ENCODE results near the gene SAFB. TPM values are rescaled to one million over a fixed set of nuclear protein-coding genes. Genes with fewer than 3 reads are reported as not detected.
A peak's percentile ranks its signal among the peaks of the same experiment; 100 is the strongest.

SAFB gene
- total RNA-seq, 1 experiment from 2014 or later, result 171 TPM

DNA sequence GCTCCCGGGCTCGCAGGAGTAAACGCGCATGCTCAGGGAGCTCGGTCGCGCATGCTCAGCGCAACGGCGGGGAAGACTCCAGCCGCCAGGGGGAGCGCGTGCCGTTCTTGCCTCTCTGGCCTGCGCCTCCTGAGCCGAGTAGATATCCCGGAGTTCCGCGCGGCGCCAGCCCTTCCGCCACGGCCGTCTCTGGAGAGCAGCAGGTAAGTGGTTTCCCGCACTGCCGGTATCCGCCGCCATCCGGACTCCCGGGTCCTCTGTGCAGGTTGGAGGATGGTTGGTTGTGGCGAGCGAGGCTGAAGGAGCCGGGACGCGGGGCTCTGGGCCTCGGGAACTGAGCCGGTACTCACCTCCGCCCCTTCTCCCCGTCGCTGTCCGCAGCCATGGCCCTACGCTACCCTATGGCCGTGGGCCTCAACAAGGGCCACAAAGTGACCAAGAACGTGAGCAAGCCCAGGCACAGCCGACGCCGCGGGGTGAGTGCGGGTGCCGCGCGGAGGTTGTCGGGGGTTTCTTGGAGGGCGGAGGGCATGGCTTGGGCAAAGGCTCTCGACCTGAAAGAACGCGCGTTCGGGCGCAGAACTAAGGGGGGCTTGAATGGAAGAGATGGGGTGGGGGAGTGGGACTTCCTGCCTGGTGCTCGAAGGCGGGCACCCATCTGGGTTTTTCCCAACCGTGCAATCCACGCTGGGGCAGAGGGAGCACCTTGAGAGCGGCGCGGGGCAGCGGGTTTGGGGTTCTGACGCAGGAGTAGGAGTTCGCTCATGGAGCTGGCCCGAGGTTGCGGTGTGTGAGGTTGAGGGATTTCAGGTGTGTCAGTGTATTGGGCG is 67.5 kb downstream of the SAFB start, which contains the start of gene RPL36:
RPL36 (plus strand) TSS at position 171 of the 830 bp plus-strand sequence; CDS start at position 384, 213 bp downstream.
- Histone ChIP-seq H3K36me3 (ENCODE audit: insufficient read depth, low read length, poor library complexity, severe bottlenecking) (peaks cover 43% of the 10 kb centered on the region), H3K27me3 (replicated peaks; ENCODE audit: insufficient read depth, low read depth, low read length, poor library complexity) (no peaks in the 10 kb centered on the region), H3K4me3 (ENCODE audit: low read depth, low read length, poor library complexity, severe bottlenecking) (peak within 1 kb of the TSS; percentile 92), H3K9me3 (ENCODE audit: low read depth, low read length, poor library complexity, severe bottlenecking) (no peaks in the 10 kb centered on the region), H3K4me1 (ENCODE audit: insufficient read depth, low read length, poor library complexity, severe bottlenecking) (peaks cover 8% of the 10 kb centered on the region), H3K27ac (ENCODE audit: low read depth, low read length, poor library complexity, severe bottlenecking) (peak within 1 kb of the TSS; percentile 96)
- no TSS peak for BruUV-seq (replicated peaks)
- intact Hi-C loops (cut with micrococcal nuclease; ENCODE audit: unreplicated experiment), result no loop called here
- TF ChIP-seq, protein P1, sequence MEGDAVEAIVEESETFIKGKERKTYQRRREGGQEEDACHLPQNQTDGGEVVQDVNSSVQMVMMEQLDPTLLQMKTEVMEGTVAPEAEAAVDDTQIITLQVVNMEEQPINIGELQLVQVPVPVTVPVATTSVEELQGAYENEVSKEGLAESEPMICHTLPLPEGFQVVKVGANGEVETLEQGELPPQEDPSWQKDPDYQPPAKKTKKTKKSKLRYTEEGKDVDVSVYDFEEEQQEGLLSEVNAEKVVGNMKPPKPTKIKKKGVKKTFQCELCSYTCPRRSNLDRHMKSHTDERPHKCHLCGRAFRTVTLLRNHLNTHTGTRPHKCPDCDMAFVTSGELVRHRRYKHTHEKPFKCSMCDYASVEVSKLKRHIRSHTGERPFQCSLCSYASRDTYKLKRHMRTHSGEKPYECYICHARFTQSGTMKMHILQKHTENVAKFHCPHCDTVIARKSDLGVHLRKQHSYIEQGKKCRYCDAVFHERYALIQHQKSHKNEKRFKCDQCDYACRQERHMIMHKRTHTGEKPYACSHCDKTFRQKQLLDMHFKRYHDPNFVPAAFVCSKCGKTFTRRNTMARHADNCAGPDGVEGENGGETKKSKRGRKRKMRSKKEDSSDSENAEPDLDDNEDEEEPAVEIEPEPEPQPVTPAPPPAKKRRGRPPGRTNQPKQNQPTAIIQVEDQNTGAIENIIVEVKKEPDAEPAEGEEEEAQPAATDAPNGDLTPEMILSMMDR (conservative IDR thresholded peaks at IDR 0.05; ENCODE audit: low read depth, low read length), result peak; percentile 99
- no peak for TF ChIP-seq EZH2 (IDR thresholded peaks at IDR 0.05; ENCODE audit: borderline replicate concordance, low read depth, low read length, poor library complexity, severe bottlenecking)
- CTCF ChIA-PET, result interaction anchor here (0.6 to 1.2 kb wide), 4 partner anchors 28 to 114 kb away, joined by 3 to 4 read pairs (median 4); partner anchors contain the start of genes CATSPERD and LONP1
- peak; percentile 98 for DNase-seq (ENCODE audit: low spot score)
- POLR2A ChIA-PET (ENCODE audit: low non-redundant PET), result interaction anchor here (2.4 kb wide), 1 partner anchor 28 kb away, joined by 7 read pairs; no protein-coding TSS in a partner anchor

DNA sequence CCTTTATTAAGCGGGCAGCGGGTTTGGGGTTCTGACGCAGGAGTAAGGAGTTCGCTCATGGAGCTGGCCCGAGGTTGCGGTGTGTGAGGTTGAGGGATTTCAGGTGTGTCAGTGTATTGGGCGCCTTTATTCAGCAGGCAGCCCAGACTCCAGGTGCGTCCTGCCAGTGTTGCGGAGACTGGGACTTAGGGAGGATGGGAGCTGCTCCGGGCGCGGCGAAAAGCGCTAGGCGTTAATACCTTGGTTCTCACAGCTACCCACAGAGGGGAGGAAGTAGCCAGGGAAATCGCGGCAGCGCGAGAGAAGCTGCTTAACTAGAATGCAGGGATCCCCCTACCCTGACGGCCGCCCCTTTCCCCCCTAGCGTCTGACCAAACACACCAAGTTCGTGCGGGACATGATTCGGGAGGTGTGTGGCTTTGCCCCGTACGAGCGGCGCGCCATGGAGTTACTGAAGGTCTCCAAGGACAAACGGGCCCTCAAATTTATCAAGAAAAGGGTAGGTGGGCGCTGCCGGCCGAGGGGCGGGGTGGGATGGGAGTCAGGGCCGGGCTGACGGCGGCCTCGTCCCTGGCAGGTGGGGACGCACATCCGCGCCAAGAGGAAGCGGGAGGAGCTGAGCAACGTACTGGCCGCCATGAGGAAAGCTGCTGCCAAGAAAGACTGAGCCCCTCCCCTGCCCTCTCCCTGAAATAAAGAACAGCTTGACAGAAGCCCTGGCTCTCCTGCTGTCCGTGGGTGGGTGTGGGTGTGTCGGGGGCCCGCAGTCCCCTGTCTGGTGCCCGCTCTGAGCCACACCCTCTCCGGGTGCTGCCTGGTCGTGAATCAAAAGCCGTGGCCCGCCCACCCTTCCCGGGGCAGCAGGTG is 68.3 kb downstream of the SAFB start:
- Histone ChIP-seq H3K36me3 (ENCODE audit: insufficient read depth, low read length, poor library complexity, severe bottlenecking) (peaks cover 52% of the 10 kb centered on the region), H3K27me3 (replicated peaks; ENCODE audit: insufficient read depth, low read depth, low read length, poor library complexity) (no peaks in the 10 kb centered on the region), H3K4me1 (ENCODE audit: insufficient read depth, low read length, poor library complexity, severe bottlenecking) (peaks cover 8% of the 10 kb centered on the region), H3K27ac (ENCODE audit: low read depth, low read length, poor library complexity, severe bottlenecking) (peak overlapping the region; percentile 96), H3K9me3 (ENCODE audit: low read depth, low read length, poor library complexity, severe bottlenecking) (no peaks in the 10 kb centered on the region), H3K4me3 (ENCODE audit: low read depth, low read length, poor library complexity, severe bottlenecking) (peak overlapping the region; percentile 92)
- intact Hi-C loops (cut with micrococcal nuclease; ENCODE audit: unreplicated experiment), result no loop called here
- TSS peak; percentile 88 for BruUV-seq (replicated peaks)
- TF ChIP-seq, protein P1 (conservative IDR thresholded peaks at IDR 0.05; ENCODE audit: low read depth, low read length), result no peak
- TF ChIP-seq EZH2 (IDR thresholded peaks at IDR 0.05; ENCODE audit: borderline replicate concordance, low read depth, low read length, poor library complexity, severe bottlenecking), result no peak
- ChIA-PET CTCF (interaction anchor here (0.8 kb wide), 1 partner anchor 27 kb away, joined by 4 read pairs; no protein-coding TSS in a partner anchor), POLR2A (ENCODE audit: low non-redundant PET) (interaction anchor here (0.5 to 2.4 kb wide), 3 partner anchors 23 to 58 kb away, joined by 3 to 21 read pairs (median 7); no protein-coding TSS in a partner anchor)
- DNase-seq (ENCODE audit: low spot score), result peak; percentile 72

Data from A673 (cell line).